Heart left ventricle (tissue), 13 donors: ENCODE data around the gene MRPL34.

Source experiments
- CTCF ChIP-seq, 12 donors: fragments of 200-600 bp; sonication (generic) in 4 of 12; IDR thresholded peaks; one replicate each; pipeline versions ENCODE4 v1.5.0 to v1.8.0; 2018 to 2022; ENCODE audit warnings: antibody characterized with exemption in 12 of 12, mild to moderate bottlenecking in 5 of 12
- POLR2A ChIP-seq, 2 donors: fragments of 450-650 bp; IDR thresholded peaks; one replicate each; pipeline ENCODE4 v1.6.1; 2017; ENCODE audit warnings: antibody characterized with exemption in 2 of 2, mild to moderate bottlenecking in 2 of 2, moderate library complexity in 2 of 2
- donor health status: ischemic (EF 13 %, LVEDD 7.1; RV severe dilation, severe dysfunction).
- donor health status: DM: no; HTN: yes; CAD: no.
- donor health status: DM: no; HTN: no; CAD: no.
- donor health status: ischemic (EF 25% LVEDD 6.9; RV normal size, moderate dysfunction).
- donor health status: ischemic (EF 25% LVEDD 5.7; RV mildly dilated, moderate dysfunction).
- donor health status: ischemic (EF 35%, LVEDD 5.7; RV mildly dilated, moderate dysfunction).
- donor health status: nonischemic (EF 11% LVEDD 7.7; RV severe dilation, severe dysfunction).
- donor health status: DM: yes; HTN: yes; CAD: no.
- donor health status: PGD.
- donor health status: ischemic (EF 29% LVEDD 5.4; RV normal size, mild dysfunction).
- donor health status: nonischemic (EF 23%, LVEDD 6.1; RV moderate dilation, normal function).

- peak; percentile 46 to 78 (median 62) for TF ChIP-seq CTCF (IDR thresholded peaks at IDR 0.05)
- TF ChIP-seq POLR2A (IDR thresholded peaks at IDR 0.05) = no peak
Measured at GRCh38 chr19:17292301-17293074, 13.2 kb upstream of the MRPL34 start.
